ENCODE results near the gene ASTN2.

Gene ASTN2

GRCh38 chr9:117153021-117153420 is 261.8 kb downstream of the ASTN2 start:
- no peak overlapping the region for H2AFZ ChIP-seq (ENCODE audit: low read length)
- TF ChIP-seq EZH2 (IDR thresholded peaks at IDR 0.05; ENCODE audit: borderline replicate concordance, low read length), result no peak
- no peak for TF ChIP-seq CTCF (IDR thresholded peaks at IDR 0.05; ENCODE audit: low read length)

GRCh38 chr9:117151716-117152115 is 263.1 kb downstream of the ASTN2 start:
- no peak overlapping the region for H3K9ac ChIP-seq (ENCODE audit: low read length)
- no peaks in the 10 kb centered on the region for H4K20me1 ChIP-seq (ENCODE audit: insufficient read depth, low read length)
- H3K27ac ChIP-seq (ENCODE audit: low read depth, low read length, poor library complexity, severe bottlenecking), result no peak overlapping the region
- no peak overlapping the region for H2AFZ ChIP-seq (ENCODE audit: low read length)
- no peaks in the 10 kb centered on the region for H3F3A ChIP-seq (ENCODE audit: insufficient read depth, low read length)
- H3K4me2 ChIP-seq (ENCODE audit: low read length), result no peak overlapping the region
- no peaks in the 10 kb centered on the region for H3K27me3 ChIP-seq (ENCODE audit: insufficient read depth, low read length)
- H3K9me2 ChIP-seq (ENCODE audit: low read depth, low read length), result no peaks in the 10 kb centered on the region
- H3K9me3 ChIP-seq (ENCODE audit: low read length), result no peaks in the 10 kb centered on the region
- H3K36me3 ChIP-seq (ENCODE audit: insufficient read depth, low read length), result no peaks in the 10 kb centered on the region
- H3K4me3 ChIP-seq (ENCODE audit: low read depth, low read length, poor library complexity, severe bottlenecking), result no peak overlapping the region
- H3K4me1 ChIP-seq (ENCODE audit: insufficient read depth, low read length, severe bottlenecking), result no peaks in the 10 kb centered on the region
- TF ChIP-seq EZH2 (IDR thresholded peaks at IDR 0.05; ENCODE audit: borderline replicate concordance, low read length) (no peak), CTCF (IDR thresholded peaks at IDR 0.05; ENCODE audit: low read length) (no peak)
- no peaks in the 10 kb centered on the region for H3K79me2 ChIP-seq (ENCODE audit: insufficient read depth, low read length)

More at GRCh38 chr9:117153021-117153420, 261.8 kb downstream of the ASTN2 start:
- no peaks in the 10 kb centered on the region for H3K27me3 ChIP-seq (ENCODE audit: insufficient read depth, low read length)
- H3K36me3 ChIP-seq (ENCODE audit: insufficient read depth, low read length), result no peaks in the 10 kb centered on the region
- H3F3A ChIP-seq (ENCODE audit: insufficient read depth, low read length), result no peaks in the 10 kb centered on the region
- no peak overlapping the region for H3K4me2 ChIP-seq (ENCODE audit: low read length)
- no peaks in the 10 kb centered on the region for H3K9me2 ChIP-seq (ENCODE audit: low read depth, low read length)
- no peaks in the 10 kb centered on the region for H4K20me1 ChIP-seq (ENCODE audit: insufficient read depth, low read length)
- H3K4me1 ChIP-seq (ENCODE audit: insufficient read depth, low read length, severe bottlenecking), result no peaks in the 10 kb centered on the region
- H3K9me3 ChIP-seq (ENCODE audit: low read length), result no peaks in the 10 kb centered on the region
- no peak overlapping the region for H3K4me3 ChIP-seq (ENCODE audit: low read depth, low read length, poor library complexity, severe bottlenecking)
- no peak overlapping the region for H3K27ac ChIP-seq (ENCODE audit: low read depth, low read length, poor library complexity, severe bottlenecking)
- H3K79me2 ChIP-seq (ENCODE audit: insufficient read depth, low read length), result no peaks in the 10 kb centered on the region
- no peak overlapping the region for H3K9ac ChIP-seq (ENCODE audit: low read length)

- H3K36me3 ChIP-seq (ENCODE audit: insufficient read depth, low read length), result no peaks in the 10 kb centered on the region
- H3K27ac ChIP-seq (ENCODE audit: low read depth, low read length, poor library complexity, severe bottlenecking), result no peak overlapping the region
- no peaks in the 10 kb centered on the region for H3K9me2 ChIP-seq (ENCODE audit: low read depth, low read length)
- no peaks in the 10 kb centered on the region for H3K4me1 ChIP-seq (ENCODE audit: insufficient read depth, low read length, severe bottlenecking)
- H4K20me1 ChIP-seq (ENCODE audit: insufficient read depth, low read length), result no peaks in the 10 kb centered on the region
- H3F3A ChIP-seq (ENCODE audit: insufficient read depth, low read length), result no peaks in the 10 kb centered on the region
- TF ChIP-seq EZH2 (IDR thresholded peaks at IDR 0.05; ENCODE audit: borderline replicate concordance, low read length) (no peak), CTCF (IDR thresholded peaks at IDR 0.05; ENCODE audit: low read length) (no peak)
- no peaks in the 10 kb centered on the region for H3K79me2 ChIP-seq (ENCODE audit: insufficient read depth, low read length)
- no peak overlapping the region for H3K4me2 ChIP-seq (ENCODE audit: low read length)
- H3K9ac ChIP-seq (ENCODE audit: low read length), result no peak overlapping the region
- H3K9me3 ChIP-seq (ENCODE audit: low read length), result no peaks in the 10 kb centered on the region
- no peak overlapping the region for H2AFZ ChIP-seq (ENCODE audit: low read length)
- H3K4me3 ChIP-seq (ENCODE audit: low read depth, low read length, poor library complexity, severe bottlenecking), result no peak overlapping the region
- no peaks in the 10 kb centered on the region for H3K27me3 ChIP-seq (ENCODE audit: insufficient read depth, low read length)
These were observed 264.9 kb downstream of the ASTN2 start for GRCh38 chr9:117149996-117150395.

All from OCI-LY1 (cell line).